Lung (tissue), 12 donors: Measurements from ENCODE around the gene FAXC. TPM values are rescaled to one million over a fixed set of nuclear protein-coding genes. Genes with fewer than 3 reads are reported as not detected.

ENCODE experiments used
- ATAC-seq: fragments of 200-7000 bp; cut with Tn5 transposase; one replicate; pipeline ENCODE4 v1.9.1; 2020; ENCODE audit warnings: moderate number of reproducible peaks; ENCODE audit not compliant: insufficient read depth, low FRiP score
- DNase-seq, 3 donors: peaks; one replicate each; pipeline ENCODE4 v3.0.0-alpha.2; 2013 to 2017
- H3K27ac ChIP-seq, 2 donors: one replicate each; pipeline ENCODE4 v1.5.1; 2013; ENCODE audit warnings: mild to moderate bottlenecking in 2 of 2, moderate library complexity in 2 of 2, control low read depth in 1 of 2, inconsistent platforms in 1 of 2, low read depth in 1 of 2, low read length in 1 of 2
- H3K27me3 ChIP-seq, 3 donors: one replicate each; pipeline ENCODE4 v1.5.1; 2013; ENCODE audit warnings: low read length in 2 of 3; ENCODE audit not compliant: control insufficient read depth in 3 of 3, insufficient read depth in 3 of 3
- H3K36me3 ChIP-seq, 4 donors: one replicate each; pipeline ENCODE4 v1.5.1; 2013; ENCODE audit warnings: low read length in 4 of 4, mild to moderate bottlenecking in 1 of 4, moderate library complexity in 1 of 4; ENCODE audit not compliant: control insufficient read depth in 4 of 4, insufficient read depth in 4 of 4
- H3K4me1 ChIP-seq, 5 donors: one replicate each; pipeline ENCODE4 v1.5.1; 2013; ENCODE audit warnings: low read length in 5 of 5, mild to moderate bottlenecking in 2 of 5, moderate library complexity in 1 of 5; ENCODE audit not compliant: control insufficient read depth in 5 of 5, insufficient read depth in 5 of 5
- H3K4me3 ChIP-seq: one replicate; pipeline ENCODE4 v1.5.1; 2013; ENCODE audit warnings: mild to moderate bottlenecking, control low read depth, moderate library complexity
- H3K9ac ChIP-seq, 2 donors: one replicate each; pipeline ENCODE4 v1.5.1; 2013; ENCODE audit warnings: low read length in 2 of 2, control low read depth in 1 of 2; ENCODE audit not compliant: insufficient read depth in 1 of 2
- H3K9me3 ChIP-seq, 4 donors: one replicate each; pipeline ENCODE4 v1.5.1; 2013; ENCODE audit warnings: low read length in 3 of 4, mild to moderate bottlenecking in 1 of 4, moderate library complexity in 1 of 4; ENCODE audit not compliant: control insufficient read depth in 4 of 4, insufficient read depth in 3 of 4
- CTCF ChIP-seq: IDR thresholded peaks from 2 replicates; pipeline ENCODE4 v1.5.1; 2012; ENCODE audit warnings: mild to moderate bottlenecking; ENCODE audit errors: control extremely low read depth, extremely low read depth
- WGBS, 2 donors: extraction: QIAGEN DNeasy Blood & Tissue Kit; methylation state at CpG; one replicate each; pipeline ENCODE4 v1.1.7; 2013; 5-methylcytosine and 5-hydroxymethylcytosine counted together
- polyA plus RNA-seq, 2 donors: library from polyadenylated mRNA; stranded (reverse); fragments of 200-250 nt; gene quantifications; one replicate each; pipeline ENCODE4 v1.2.1, GENCODE V29; 2013
- total RNA-seq, 2 donors: library from RNA; depleted of rRNA in 1 of 2; stranded (reverse); fragments of >200 nt in 1 of 2; gene quantifications; one replicate each; pipeline ENCODE4 v1.2.1, GENCODE V29; 2014 to 2021
- donor health status: control.
- donor health status: control.
- donor health status: Bipolar disorder and iron deficiency.
- donor health status: healthy.
- donor health status: DM: yes; HTN: yes; CAD: no.

Gene FAXC
- total and polyA plus RNA-seq, 4 donors: 1.1 to 5.9 (median 4.0) TPM

- no peak for ATAC-seq
- Histone ChIP-seq H3K27ac (no peak overlapping the region), H3K9ac (no peak overlapping the region), H3K4me1 (peaks cover 0 to 16% (median 0%) of the 10 kb centered on the region in 5 donors), H3K27me3 (peaks cover 0 to 3% (median 3%) of the 10 kb centered on the region in 3 donors), H3K4me3 (no peak overlapping the region), H3K36me3 (no peaks in the 10 kb centered on the region), H3K9me3 (no peaks in the 10 kb centered on the region)
- 25 to 26% methylated on average over 10 of the region's 10 CpGs for WGBS, 2 donors
- TF ChIP-seq CTCF: no peak
- peak; percentile 39 to 49 (median 41) for DNase-seq
Observed at GRCh38 chr6:99350573-99350972, 1.1 kb upstream of the FAXC start.

- H3K4me3 ChIP-seq: peak overlapping the region; percentile 62
- H3K36me3 ChIP-seq: no peaks in the 10 kb centered on the region
- ATAC-seq (no peak), DNase-seq (peak in 2 of 3 donors; percentile 17 to 21)
- WGBS, 2 donors: 47 to 51% methylated on average over 25 of the region's 25 CpGs
- H3K9ac ChIP-seq: peak overlapping the region; percentile 58 to 65
- peak overlapping the region in 1 of 2 donors; percentile 56 for H3K27ac ChIP-seq
- no peak for TF ChIP-seq CTCF
- H3K27me3 ChIP-seq: peaks cover 0 to 3% (median 0%) of the 10 kb centered on the region in 3 donors
- H3K4me1 ChIP-seq: peaks cover 0 to 16% (median 0%) of the 10 kb centered on the region in 5 donors
- no peaks in the 10 kb centered on the region for H3K9me3 ChIP-seq
Observed at GRCh38 chr6:99348288-99349170, 945 bp downstream of the FAXC start.

- H3K36me3 ChIP-seq: no peaks in the 10 kb centered on the region
- no peak overlapping the region for H3K4me3 ChIP-seq
- H3K27ac ChIP-seq: no peak overlapping the region
- H3K27me3 ChIP-seq: peaks cover 0 to 3% (median 0%) of the 10 kb centered on the region in 3 donors
- no peak overlapping the region for H3K9ac ChIP-seq
- no peaks in the 10 kb centered on the region for H3K9me3 ChIP-seq
- ATAC-seq (no peak), DNase-seq (no peak)
- peaks cover 0 to 16% (median 0%) of the 10 kb centered on the region in 5 donors for H3K4me1 ChIP-seq
- TF ChIP-seq CTCF: no peak
- 76 to 91% methylated on average over 1 of the region's 1 CpG for WGBS, 2 donors
Observed at GRCh38 chr6:99347804-99348203, 1.7 kb downstream of the FAXC start.
